Measurements from ENCODE around the gene FLNB.

The FLNB gene

DNA sequence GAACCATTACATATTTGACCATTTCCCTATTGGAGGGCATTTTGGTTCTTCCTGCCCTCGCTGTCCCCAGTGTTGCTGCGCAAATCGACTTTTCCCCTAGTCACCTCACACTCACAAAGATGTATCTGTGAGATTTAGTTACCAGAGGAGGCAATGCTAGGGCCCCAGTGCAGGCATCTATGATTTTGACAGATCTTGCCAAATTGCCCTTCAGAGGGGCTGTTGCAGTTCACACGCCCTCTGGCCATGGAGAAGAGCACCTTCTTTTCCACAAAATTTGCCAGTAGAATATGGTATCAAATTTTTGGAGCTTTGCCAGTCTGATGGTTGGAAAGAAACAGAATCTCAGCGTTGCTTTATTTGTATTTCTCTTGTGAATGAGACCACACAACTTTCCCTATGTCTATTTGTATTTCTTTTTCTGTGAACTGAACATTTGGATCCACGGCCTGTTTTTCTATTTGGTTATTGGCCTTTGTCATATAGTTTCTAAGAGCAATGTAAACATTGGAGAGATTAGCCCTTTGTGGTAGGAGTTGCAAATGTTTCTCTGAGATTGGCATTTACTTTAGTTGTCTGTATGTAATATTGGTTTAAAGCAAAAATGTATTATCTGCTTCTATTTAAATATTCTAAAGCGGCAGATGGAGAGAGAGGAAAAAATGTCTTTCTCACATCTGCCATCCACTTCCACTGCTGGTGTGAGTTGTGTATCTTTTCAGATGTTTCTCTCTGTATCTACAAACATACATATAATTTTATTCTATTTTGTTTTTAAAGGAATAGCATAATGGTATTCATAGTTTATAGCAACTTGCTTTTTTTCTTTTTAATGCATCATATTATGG lies 136.5 kb downstream of the FLNB start:
- DNase-seq = no peak

DNA sequence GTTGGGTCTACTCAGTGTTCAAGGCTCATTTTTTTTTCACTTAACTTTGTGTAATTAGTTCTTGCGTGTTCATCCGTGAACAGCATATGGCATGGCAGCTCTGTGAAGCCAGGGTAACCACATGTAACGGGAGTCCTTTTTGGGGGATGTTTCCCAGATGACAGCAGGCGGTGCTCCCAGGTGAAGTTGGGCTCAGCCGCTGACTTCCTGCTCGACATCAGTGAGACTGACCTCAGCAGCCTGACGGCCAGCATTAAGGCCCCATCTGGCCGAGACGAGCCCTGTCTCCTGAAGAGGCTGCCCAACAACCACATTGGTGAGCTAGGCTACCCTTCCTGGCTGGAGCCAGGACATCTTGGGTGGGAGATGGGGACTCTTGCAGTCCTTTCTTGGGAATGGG lies 139.8 kb downstream of the FLNB start:
- no peak for DNase-seq

DNA sequence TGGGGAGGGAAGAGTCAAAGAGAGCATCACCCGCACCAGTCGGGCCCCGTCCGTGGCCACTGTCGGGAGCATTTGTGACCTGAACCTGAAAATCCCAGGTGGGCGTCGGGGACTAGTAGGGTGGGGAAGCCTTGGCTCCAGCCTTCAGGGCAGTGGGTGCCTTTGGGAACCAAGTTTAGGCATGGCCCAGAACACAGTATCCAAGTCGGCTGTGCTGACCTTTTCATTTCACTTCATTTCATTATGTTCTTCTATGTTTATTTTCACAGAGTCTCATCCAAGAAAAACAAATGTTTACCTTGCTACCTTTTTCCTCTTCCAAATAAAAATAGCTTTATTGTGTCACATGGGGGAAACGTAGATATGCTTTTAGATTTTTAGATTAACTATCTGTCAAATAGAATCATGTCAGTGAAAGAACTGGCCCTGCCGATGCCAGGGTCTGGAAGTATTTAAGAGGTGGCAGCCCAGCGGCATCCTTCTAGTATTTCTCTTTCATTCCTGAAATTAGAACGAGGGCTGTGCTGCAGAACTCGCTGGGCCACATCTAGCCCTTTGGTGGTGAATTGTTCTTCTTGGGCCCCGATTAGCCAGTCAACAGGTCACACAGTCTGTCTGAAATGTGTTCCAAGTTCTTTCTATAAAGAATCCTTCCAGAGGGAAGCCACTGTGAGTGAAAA lies 142.0 kb downstream of the FLNB start:
- no peak for DNase-seq

DNA sequence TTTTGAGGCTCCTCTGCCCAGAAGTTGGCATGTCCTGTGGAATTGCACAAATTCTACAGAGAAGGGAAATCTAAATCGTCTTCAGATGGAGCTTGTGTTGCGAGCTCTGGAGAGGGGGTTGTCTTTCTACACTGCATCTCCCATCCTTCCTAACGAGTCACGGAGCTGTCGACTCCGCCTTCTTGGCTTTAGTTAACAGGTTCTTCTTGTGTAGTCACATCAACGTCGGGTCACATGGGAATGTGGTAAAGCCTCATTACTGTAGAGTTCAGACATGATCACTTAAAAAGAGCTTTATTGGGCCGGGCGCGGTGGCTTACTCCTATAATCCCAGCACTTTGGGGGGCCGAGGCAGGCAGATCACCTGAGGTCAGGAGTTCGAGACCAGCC lies 142.6 kb downstream of the FLNB start:
- no peak for DNase-seq

DNA sequence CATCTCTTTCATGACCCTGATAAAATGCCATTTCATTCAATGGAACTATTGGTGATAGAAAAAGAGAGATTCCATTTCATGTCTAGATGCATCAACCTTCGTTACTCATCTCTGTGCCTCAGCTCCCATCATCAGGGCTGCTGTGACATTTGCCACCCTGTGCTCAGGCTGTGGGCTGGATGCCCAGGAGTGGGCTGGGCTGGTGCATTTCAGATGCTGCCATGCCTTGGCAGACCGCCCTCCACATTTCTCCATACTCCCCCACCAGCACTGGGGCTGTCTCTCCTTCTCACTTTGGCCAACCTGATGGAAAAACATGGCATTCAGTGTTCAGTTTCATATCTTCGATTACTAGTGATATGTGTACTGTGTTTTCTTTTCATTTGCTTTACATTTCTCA lies 143.4 kb downstream of the FLNB start:
- DNase-seq = no peak

DNA sequence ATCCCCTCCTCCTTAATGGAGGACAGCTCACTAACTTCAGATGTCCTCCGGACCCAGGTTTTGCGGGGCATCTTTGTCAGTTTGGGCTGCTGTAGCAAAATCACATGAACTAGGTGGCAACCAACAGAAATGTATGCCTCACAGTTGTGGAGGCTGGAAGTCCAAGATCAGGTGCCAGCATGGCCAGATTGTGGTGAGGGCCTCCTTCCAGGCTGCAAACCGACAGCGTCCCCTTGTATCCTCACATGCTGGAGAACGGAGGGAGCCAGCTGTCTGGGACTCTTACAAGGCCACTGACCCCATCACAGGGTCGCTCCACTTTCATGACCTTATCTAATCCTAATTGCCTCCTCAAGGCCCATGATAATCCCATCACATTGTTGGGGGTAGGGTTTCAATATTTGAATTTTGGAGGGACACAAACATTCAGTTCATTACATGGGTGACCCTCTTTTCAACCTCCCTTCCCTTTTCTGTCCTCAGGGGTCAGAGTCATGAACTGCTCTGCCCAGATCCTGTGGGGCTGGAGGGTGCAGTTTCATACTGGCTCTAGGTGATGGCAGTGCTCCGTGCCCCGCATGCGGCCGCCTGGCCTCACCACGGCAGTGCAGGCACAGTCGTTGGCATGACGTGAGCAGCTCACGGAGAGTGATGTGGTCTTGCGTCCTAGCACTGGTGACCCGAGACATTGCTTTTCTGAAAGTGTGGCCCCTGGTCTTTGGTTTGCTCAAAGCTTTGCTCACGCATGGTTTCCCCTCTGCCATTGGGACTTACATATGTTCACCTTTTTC lies 144.2 kb downstream of the FLNB start:
- no peak for DNase-seq

DNA sequence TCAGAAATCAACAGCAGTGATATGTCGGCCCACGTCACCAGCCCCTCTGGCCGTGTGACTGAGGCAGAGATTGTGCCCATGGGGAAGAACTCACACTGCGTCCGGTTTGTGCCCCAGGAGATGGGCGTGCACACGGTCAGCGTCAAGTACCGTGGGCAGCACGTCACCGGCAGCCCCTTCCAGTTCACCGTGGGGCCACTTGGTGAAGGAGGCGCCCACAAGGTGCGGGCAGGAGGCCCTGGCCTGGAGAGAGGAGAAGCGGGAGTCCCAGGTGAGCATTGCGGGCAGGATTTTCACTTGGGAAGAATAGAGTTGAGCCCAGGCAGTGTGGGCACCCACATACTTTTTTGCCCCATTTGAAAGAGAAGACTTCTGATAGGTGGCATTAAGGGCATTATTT lies 145.1 kb downstream of the FLNB start:
- no peak for DNase-seq

DNA sequence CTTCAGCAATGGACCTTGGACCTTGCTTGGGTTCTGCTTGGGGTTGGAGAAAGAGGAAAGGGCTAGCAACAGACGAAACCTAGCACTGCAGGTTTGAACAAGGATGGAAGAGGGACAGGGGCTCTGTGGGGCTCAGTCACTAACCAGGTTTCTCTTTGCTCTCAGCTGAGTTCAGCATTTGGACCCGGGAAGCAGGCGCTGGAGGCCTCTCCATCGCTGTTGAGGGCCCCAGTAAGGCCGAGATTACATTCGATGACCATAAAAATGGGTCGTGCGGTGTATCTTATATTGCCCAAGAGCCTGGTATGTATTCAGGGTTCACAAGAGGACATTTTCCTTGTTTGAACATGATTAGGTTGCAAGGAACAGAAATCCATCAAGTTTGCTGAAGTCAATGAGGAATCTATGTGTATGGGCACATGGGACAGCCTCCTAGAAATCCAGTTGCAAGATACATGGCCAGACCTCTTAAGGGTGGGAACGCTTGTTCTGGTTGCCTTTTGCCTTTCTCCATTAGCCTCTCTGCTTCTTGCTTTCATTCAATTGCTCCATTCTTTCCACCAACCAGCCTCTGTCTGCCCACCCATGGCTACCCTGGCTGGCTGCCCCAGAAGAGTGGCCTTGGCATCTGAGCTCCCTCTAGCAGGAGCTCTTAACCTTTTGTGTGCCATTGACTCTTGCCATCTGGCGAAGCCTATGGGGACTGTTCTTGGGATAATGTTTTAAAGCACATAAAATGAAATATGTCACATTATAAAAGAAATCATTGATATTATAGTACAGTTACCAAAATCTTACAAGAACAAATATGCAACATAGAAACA lies 146.6 kb downstream of the FLNB start:
- no peak for DNase-seq

DNA sequence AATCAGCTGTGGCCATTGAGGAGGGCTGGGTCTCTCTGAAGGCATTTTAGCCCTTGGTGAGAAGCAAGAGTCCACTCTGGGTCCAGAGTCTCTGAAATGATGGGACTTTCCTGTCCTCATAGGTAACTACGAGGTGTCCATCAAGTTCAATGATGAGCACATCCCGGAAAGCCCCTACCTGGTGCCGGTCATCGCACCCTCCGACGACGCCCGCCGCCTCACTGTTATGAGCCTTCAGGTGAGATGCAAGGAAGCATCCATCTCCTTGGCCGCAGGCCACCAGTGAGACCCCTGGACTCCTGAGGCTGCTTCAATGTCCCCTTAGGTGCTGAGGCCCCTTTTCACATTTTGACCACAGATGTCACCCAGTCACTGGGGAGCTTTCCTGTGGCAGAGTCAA lies 147.6 kb downstream of the FLNB start:
- no peak for DNase-seq

DNA sequence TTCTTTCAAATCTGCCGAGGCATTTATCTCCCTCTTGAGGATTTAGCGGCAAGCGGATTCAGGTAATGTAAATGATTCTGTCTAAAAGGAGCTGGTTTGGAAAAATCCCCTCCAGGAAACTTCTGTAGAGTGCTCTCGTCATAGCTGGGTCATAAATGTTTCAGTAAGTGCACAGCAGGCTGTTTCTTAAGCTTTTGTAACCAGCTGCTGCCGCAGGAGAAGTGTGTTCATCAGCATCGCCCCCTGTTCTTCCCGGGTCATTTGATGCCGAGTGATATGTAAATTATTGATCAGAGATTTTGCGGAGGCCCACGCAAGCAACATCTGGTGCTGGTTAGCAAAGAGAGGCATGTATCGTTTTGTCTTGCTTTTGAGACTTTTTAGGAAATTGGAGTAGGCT lies 149.5 kb downstream of the FLNB start:
- DNase-seq = peak; percentile 59

DNA sequence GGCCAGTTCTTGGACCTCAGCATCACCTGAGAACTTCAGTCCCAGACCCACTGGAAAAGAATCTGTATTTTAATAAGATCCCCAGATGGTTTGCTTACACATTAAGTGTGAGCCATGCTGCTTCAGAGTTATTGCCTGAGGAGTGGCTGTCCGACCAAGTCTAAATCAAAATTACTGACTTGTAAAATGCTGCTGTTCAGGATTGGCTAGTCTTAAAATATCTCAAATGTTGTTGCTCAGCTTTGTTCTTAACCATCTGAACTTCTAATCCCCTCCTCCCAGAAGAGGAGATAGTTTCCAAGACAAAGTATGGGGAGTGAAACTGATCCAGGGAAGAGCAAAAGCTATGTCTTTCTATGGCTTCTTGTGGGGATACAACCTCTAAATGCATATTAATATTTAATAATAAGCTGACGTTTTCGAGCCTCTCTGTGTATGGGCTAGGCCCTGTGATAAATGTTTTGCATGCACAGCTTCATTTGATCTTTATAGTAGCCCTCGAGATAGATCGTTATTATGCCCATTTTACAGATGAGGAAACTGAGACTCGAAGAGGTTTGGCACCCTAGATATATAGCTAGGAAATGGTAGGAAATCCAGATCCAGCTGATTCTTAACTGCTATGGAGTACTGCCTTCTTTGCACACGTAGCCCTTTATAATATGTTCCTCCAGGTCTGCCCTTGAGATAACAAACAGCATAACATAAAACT lies 150.4 kb downstream of the FLNB start:
- DNase-seq = no peak

DNA sequence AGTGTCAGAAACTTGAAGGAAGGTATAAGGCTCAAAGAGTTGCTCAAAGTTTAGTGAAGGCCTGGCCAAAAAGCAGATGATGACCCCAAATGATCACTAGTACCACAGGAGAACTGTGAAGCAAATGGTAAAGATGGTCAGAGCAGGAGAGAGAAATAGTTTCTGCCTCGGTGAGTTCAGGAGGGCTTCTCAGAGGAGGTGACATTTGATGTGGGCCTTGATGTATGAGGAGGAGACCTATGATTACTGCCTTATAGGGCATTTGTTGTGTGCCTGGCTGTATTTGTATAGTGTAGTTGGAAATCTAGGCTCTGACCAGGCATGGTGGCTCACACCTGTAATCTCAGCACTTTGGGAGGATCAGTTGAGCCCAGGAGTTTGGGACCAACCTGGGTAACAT lies 152.2 kb downstream of the FLNB start:
- DNase-seq = no peak

DNA sequence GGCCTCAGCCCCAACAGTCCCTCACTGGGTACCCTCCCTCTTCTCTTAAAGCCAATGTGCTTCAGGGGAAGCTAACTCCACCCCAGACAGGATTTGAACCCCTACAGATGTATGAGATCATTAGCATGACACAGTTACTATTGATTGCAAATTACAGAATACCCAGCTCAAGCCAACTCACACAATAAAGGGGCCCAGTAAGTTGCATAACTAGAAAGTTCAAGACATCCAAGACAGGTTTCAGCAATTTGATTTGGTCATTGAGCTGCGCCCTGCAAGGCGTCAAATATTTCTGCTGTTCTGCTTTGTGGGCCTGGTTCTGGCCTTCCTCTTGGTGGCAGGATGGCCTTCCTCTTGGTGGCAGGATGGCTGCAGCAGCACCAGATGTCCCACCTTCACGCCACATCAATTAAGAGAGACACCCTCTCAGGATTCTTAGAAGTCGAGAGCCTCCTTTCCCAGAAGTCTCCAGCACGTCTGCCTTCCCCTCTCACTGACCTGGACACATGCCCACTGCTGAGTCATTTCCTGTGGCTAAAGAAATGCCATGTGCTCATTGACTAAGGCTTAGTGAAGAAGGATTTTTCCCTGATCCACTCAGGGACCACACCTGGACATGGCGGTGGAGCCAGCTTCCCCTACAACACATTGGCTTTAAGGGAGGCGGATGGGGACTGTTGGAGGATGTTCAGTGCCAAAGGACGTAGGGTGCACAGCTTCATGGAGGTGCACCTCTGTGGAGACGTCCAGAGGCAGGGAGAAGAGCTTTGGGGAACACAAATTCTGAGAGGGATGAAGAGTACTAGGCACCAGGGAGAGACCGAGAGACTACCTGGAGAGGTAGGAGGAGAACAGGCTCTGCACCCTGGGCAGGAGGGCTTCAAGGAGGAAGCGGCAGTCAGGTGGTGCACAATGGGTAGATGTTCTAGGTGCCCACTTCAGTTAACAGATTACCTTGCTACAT lies 153.5 kb downstream of the FLNB start:
- no peak for DNase-seq

DNA sequence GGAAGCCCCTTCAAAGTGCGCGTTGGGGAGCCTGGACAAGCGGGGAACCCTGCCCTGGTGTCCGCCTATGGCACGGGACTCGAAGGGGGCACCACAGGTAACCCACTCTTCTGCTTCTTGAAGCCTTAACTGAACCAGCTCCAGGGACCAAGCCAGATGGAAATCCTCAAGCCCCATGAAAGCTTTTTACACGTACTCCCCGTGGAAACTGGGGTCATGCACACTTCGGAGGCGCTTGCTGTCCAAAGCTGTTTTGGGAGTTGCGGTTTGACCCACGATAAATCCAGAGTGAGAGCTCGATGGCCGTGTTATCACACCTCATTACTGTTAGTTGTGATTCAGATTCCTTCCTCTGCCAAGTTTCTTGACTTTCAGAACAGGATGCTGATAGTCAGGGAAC lies 155.0 kb downstream of the FLNB start:
- no peak for DNase-seq

DNA sequence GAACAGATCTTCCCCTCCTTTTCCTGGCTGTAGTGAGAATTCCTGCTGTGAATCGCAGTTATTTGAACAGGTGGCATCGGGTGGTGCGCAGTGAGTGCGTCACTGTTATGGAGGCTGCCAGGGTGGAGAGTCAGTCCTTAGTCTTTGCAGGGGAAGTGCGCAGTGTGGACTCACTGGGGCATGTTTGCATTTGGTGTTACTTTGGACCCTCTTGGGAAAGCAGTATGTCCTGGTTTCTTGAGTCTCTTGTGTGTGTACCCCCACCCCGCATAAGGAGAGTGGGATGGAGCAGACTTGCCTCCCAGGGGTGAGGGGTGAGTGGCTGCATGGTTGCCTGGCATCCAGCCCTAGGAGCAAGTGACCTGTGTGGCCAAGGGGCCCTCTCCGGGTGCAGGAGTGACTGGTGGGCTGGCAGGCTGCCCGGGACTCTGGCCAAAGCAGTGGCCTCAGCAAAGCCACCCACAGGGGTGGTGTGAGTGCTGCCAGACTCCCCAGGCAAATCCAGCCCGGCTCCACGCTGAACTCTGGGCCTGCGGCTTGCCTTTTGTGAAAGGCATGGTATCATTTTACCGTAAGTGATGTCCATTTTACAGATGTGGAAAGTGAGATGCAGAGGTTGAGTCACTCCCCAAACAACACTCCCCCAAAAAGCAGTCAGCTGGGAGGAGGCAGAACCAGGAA lies 156.1 kb downstream of the FLNB start:
- DNase-seq = peak; percentile 65

DNA sequence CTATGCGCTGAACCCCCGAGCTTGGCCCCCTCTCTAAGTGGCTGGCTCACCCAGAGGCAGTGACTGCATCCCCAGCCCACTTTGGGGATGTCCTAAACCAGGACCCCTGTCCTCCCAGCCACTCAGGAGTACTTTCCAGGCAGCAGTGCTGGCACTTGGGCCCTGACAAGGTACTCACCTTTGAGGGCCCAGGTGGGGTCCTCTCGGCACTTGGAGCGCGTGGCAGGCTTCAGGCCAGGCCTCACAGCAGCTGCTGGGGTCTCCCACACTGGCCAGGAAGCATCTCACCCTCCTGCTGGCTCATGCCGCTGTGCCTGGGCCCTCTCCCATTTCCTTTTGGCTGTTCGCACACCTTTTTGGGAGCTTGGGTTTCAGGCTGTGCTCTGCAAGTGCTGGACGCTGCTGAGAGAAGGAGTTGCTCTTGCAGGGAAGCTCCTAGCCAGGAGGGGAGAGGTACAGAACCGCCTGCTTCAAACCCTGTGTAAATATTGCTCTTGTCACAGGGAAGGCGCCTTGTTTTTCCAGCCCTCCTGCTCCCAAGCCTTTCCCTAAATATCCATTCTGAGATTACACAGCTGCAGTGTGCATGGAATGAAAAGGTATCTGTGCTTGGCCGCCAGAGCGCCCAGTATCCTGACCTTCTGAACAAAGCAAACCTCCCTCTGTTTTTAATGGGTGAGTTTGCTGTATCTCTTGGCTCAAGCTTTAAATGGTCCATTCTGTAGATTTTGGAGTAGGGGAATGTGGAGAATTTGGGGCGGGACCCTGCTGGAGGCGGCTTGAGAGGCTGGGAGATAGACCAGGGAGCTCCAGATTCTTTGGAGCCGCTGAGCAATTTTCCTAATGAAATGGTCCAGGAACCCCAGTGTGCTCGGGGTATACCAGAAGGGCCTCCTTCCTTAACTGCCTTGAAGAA lies 156.9 kb downstream of the FLNB start:
- no peak for DNase-seq

DNA sequence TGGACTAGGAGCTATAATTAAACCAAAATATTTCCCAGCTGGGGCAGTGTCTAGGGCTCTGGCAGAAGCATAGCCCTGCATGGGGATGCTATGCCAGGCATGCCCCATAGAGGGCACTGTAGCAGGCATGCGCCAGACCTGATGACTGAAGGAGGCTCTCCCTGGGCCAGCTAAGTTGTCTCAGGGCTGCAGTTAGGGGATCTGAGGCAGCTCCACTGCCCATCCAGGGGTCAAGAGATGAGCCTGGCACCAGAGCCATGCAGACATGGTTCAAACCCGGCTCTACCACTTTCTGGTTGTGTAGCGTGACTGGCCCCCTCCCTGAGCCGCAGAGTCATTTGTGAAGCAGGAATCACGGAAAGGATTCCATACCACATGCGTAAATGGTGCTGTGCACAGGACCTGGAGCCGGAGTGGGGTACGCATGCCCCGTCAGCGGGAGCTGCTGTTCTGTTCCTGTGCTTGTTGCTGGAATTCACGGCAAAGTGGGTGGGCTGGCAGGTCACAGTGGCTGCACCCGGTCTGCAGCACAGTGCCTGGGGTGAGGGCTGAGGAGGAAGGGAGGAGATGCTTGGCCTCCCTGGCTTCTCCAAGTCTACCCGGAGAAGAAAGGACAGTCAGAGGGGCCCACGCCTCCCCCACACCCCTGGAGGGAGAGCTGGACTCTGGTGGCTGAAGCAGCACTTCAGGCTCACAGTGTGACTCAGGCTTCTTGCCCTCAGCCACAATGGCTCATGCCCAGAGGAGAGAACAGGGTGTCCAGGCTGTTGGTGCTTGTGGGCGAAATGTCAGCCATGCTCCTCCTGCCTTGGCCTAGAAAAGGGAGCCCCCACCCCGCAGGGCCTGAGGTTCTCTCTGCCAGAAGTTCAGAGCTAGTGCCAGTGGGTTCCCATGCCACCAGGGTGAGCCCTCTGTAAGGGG lies 159.5 kb downstream of the FLNB start:
- peak; percentile 56 for DNase-seq

DNA sequence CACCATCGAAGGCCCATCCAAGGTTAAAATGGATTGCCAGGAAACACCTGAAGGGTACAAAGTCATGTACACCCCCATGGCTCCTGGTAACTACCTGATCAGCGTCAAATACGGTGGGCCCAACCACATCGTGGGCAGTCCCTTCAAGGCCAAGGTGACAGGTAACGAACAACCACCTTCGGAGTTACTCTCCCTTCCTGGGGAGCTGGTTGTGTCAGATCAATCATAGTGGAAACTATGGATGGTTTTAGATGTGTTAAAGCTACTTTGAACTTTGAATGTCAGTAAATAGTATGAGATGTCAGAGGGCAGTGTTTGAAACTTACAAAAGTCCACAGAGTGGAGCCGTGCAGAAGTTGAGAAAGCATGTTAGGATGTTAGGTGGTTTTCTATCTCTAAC lies 160.3 kb downstream of the FLNB start:
- no peak for DNase-seq

All from retina (tissue), 1 donor.